ENCODE data around the gene IL10.

Gene IL10

GRCh38 chr1:206796116-206796515, 23.8 kb upstream of the IL10 start:
- in situ Hi-C loops (cut with HindIII; ENCODE audit: low sequenced_read_pairs): no loop called here
- TF ChIP-seq CTCF (IDR thresholded peaks at IDR 0.05; ENCODE audit: low read depth, low read length, missing control alignments): no peak
- no peak for DNase-seq (ENCODE audit: low read depth)
- H3K4me3 ChIP-seq (ENCODE audit: low read depth, low read length): no peak overlapping the region

- in situ Hi-C loops (cut with HindIII; ENCODE audit: low sequenced_read_pairs): no loop called here
- no peak overlapping the region for H3K4me3 ChIP-seq (ENCODE audit: low read depth, low read length)
- no peak for TF ChIP-seq CTCF (IDR thresholded peaks at IDR 0.05; ENCODE audit: low read depth, low read length, missing control alignments)
- DNase-seq (ENCODE audit: low read depth): no peak
These were observed 22.1 kb upstream of the IL10 start for GRCh38 chr1:206794294-206794908.

DNA sequence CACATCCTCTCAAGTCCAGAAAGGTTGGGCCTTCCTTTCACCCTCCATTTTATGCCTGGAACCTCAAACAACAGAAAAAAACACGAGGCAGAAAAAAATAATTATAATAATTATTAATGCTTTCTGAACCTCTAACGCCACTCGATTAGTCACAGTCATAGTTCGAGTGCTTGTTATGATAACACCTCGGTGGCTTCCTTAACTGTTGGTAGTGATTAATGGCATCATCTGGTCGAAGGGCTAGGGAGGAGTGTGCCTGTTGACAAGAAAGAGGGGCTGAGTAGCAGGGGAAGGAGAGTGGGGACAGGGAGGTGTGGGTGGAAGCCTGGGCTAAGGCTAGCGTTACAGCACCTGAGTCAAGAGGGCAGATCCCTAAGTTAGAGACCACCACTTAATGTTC, 21.3 kb upstream of the IL10 start:
- TF ChIP-seq CTCF (IDR thresholded peaks at IDR 0.05; ENCODE audit: low read depth, low read length, missing control alignments): no peak
- in situ Hi-C loops (cut with HindIII; ENCODE audit: low sequenced_read_pairs): no loop called here
- H3K4me3 ChIP-seq (ENCODE audit: low read depth, low read length): no peak overlapping the region
- DNase-seq (ENCODE audit: low read depth): no peak

GRCh38 chr1:206792939-206793607, 20.8 kb upstream of the IL10 start:
- no peak for DNase-seq (ENCODE audit: low read depth)
- TF ChIP-seq CTCF (IDR thresholded peaks at IDR 0.05; ENCODE audit: low read depth, low read length, missing control alignments): no peak

DNA sequence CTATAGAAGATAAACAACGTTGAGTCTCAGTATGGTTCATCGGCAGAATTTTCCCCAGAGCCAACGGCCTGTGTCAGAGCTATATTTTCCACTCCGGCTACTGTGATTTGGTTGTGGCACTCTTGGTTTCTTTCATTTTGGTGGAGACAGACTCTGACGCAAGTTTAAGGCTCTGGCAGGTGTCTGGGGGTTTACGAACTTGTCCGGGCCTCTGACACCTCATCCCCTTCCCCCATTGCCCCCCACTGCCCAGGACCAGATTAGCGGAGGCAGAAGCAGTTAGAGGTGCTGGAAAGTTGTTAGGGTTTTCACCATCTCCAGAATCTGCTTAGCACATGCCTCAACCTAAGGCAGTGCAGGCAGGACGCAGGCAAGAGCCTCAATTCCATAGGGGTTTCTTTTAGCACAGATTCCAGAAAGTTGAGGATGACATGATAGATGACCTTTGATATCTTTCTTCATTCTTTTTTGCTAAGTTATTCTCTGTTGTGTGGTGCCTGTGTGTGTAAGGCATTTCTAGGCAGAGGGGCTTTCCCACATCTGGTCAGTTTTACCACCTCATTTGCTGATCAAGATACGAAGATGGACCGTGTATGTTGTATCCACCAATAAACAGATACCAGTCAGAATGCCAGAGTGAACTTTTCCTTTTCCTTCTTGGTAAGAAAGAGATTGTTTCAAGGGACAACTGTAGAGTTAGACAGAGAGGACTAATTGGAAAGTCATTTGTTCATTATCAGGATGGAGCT, 18.4 kb upstream of the IL10 start:
- in situ Hi-C loops (cut with HindIII; ENCODE audit: low sequenced_read_pairs): no loop called here
- H3K4me3 ChIP-seq (ENCODE audit: low read depth, low read length): no peak overlapping the region
- DNase-seq (ENCODE audit: low read depth): no peak
- no peak for TF ChIP-seq CTCF (IDR thresholded peaks at IDR 0.05; ENCODE audit: low read depth, low read length, missing control alignments)

More at GRCh38 chr1:206792939-206793607, 20.8 kb upstream of the IL10 start:
- H3K4me3 ChIP-seq (ENCODE audit: low read depth, low read length): no peak overlapping the region
- in situ Hi-C loops (cut with HindIII; ENCODE audit: low sequenced_read_pairs): no loop called here

GRCh38 chr1:206788487-206789050, 16.3 kb upstream of the IL10 start:
- H3K4me3 ChIP-seq (ENCODE audit: low read depth, low read length): no peak overlapping the region
- no peak for TF ChIP-seq CTCF (IDR thresholded peaks at IDR 0.05; ENCODE audit: low read depth, low read length, missing control alignments)
- in situ Hi-C loops (cut with HindIII; ENCODE audit: low sequenced_read_pairs): no loop called here

More at GRCh38 chr1:206788487-206789050, 16.3 kb upstream of the IL10 start:
- no peak for DNase-seq (ENCODE audit: low read depth)
